ENCODE results near the gene WDR90. TPM values are rescaled to one million over a fixed set of nuclear protein-coding genes. Genes with fewer than 3 reads are reported as not detected.
"Not testable (repeated sequence)": the region's sequence is repeated elsewhere in the genome, so short reads cannot be mapped to it uniquely, and the experiment has no call there.

WDR90 gene
- total RNA-seq, 2 experiments from 2014 or later: 65.9 to 66.9 TPM

DNA sequence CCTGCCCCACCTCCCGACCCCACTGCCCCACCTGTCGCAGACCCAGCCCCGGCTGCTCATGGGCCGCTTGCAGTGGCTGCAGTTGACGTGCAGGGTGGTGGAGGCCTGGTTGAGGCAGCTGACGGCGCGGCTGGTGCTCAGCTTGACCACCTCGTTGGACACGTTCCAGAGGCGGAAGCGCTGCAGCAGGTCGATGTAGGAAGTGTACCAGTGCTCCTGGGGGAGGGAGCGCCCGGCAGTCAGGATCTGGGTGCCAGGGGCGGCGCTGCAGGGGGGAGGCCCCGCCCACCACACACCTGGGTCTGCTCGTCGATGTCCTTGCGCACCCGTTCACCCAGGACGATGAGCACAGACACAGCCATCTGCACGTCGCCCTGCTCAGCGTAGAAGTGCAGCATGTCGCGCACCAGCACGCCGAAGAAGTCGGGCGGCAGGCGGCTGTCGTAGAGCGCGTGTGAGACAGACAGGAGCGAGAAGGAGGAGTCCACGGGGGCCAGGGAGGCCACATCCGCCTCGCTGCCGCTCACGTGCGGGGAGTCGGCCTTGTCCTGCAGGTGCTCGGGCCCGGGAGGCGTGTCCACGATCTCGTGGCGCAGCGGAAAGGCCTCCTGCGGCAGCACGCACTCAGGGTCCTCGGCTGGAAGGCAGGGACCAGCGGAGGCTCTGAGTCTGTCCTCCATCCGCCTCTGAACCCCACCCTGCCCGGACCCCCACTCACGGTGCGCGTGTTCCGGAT is 36.0 kb downstream of the WDR90 start:
- H3K27me3 Mint-ChIP-seq (ENCODE audit: low read depth): no peaks in the 10 kb centered on the region
- intact Hi-C loops (cut with micrococcal nuclease): loop anchor here (2.0 to 5.0 kb wide), 3 partner anchors 37 to 158 kb away; partner anchors contain the start of genes ANTKMT, CAPN15 and METTL26
- H3K9me3 Mint-ChIP-seq: no peaks in the 10 kb centered on the region
- peaks cover 48% of the 10 kb centered on the region for H3K4me1 Mint-ChIP-seq (ENCODE audit: low read depth)
- CTCF ChIA-PET: no interaction called here
- H3K4me3 Mint-ChIP-seq: no peak overlapping the region
- DNase-seq: no peak
- H3K27ac Mint-ChIP-seq: no peak overlapping the region
- H3K36me3 Mint-ChIP-seq (ENCODE audit: low read depth): peaks cover 12% of the 10 kb centered on the region

DNA sequence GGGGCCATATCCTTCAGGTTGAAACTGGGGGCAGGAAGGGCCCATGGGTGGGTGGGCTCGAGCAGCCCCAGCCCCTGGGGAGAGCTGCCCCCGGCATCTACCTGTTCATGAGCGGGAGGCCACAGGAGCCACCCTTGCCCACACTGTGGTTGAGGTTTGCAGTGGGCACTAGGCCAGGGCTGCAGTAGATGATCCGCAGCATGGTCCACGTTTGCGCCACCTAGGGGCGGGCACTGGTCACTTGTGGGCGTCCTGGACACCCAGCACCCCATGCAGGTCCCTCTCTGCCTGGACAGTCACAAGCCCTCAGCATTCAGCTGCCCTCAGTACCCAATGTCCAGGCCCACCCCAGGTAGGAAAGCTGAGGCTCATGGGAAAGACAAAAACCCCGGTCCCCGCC is 36.8 kb downstream of the WDR90 start:
- peaks cover 12% of the 10 kb centered on the region for H3K36me3 Mint-ChIP-seq (ENCODE audit: low read depth)
- H3K4me3 Mint-ChIP-seq: peak overlapping the region; percentile 29
- DNase-seq: no peak
- intact Hi-C loops (cut with micrococcal nuclease): loop anchor here (2.0 kb wide), 1 partner anchor 49 kb away; the partner anchor contains the start of gene METTL26
- no peaks in the 10 kb centered on the region for H3K27me3 Mint-ChIP-seq (ENCODE audit: low read depth)
- CTCF ChIA-PET: no interaction called here
- H3K9me3 Mint-ChIP-seq: no peaks in the 10 kb centered on the region
- H3K27ac Mint-ChIP-seq: no peak overlapping the region
- peaks cover 53% of the 10 kb centered on the region for H3K4me1 Mint-ChIP-seq (ENCODE audit: low read depth)

DNA sequence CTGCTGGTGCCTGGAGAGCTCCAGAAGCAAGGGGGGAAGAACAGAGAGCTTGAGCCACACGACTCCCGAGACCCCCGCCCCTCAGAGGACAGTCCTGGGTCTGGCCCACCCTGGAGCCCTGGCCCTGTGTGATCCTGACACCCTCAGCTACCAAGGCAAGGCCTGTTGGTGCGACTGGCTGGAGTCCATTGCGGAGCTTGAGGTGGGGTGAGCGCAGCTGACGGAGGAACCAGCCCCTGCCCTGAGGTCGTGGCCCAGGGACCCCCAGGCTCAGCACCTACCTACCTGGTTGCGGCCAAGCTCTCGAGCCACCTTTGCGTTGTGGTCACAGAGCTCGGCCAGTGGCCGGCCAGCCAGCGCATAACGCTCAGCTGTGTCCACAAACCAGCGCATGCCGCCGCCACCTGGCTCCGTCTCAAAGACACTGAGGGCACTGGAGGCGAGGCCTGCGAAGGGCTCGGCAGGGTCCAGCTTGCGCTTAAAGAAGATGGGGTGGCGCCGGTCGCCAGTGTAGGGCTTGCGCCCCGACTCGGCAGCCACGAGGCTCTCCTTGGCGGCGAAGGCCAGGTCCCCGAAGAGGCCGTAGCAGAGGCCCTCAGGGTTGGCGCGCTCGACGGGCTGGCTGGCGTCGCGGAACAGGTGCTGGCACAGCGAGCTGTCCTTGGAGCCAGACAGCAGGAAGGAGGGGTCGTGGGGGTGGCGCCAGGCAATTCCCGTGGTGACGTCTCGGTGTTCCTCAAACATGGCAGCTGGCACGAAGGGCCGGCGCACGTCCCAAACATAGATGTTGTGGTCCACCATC is 37.5 kb downstream of the WDR90 start:
- CTCF ChIA-PET: no interaction called here
- intact Hi-C loops (cut with micrococcal nuclease): no loop called here
- DNase-seq: no peak
- Mint-ChIP-seq H3K4me3 (no peak overlapping the region), H3K4me1 (ENCODE audit: low read depth) (peaks cover 48% of the 10 kb centered on the region), H3K27ac (no peak overlapping the region), H3K36me3 (ENCODE audit: low read depth) (peaks cover 10% of the 10 kb centered on the region), H3K9me3 (no peaks in the 10 kb centered on the region), H3K27me3 (ENCODE audit: low read depth) (no peaks in the 10 kb centered on the region)

DNA sequence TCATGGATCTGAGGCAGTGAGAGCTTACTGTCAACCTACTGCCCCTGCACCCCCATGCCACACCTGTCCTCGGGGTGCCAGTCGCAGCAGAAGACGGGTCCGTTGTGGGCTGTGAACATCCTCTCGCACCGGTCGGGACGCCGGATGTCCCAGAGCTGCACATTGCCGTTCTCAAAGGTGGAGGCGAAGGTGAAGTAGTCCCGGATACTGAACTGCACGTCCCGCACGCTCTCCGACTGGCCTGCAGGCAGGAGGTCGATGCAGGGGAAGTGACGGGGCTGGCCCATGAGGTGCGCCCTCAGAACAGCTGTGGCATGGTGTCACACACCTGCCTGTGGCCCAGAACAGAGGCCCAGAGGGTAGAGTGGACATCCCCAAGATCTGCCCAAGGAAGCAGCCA is 38.3 kb downstream of the WDR90 start:
- Mint-ChIP-seq H3K36me3 (ENCODE audit: low read depth) (peaks cover 6% of the 10 kb centered on the region), H3K4me3 (no peak overlapping the region), H3K9me3 (no peaks in the 10 kb centered on the region), H3K4me1 (ENCODE audit: low read depth) (peaks cover 40% of the 10 kb centered on the region), H3K27me3 (ENCODE audit: low read depth) (no peaks in the 10 kb centered on the region), H3K27ac (no peak overlapping the region)
- intact Hi-C loops (cut with micrococcal nuclease): no loop called here
- DNase-seq: no peak
- CTCF ChIA-PET: no interaction called here

DNA sequence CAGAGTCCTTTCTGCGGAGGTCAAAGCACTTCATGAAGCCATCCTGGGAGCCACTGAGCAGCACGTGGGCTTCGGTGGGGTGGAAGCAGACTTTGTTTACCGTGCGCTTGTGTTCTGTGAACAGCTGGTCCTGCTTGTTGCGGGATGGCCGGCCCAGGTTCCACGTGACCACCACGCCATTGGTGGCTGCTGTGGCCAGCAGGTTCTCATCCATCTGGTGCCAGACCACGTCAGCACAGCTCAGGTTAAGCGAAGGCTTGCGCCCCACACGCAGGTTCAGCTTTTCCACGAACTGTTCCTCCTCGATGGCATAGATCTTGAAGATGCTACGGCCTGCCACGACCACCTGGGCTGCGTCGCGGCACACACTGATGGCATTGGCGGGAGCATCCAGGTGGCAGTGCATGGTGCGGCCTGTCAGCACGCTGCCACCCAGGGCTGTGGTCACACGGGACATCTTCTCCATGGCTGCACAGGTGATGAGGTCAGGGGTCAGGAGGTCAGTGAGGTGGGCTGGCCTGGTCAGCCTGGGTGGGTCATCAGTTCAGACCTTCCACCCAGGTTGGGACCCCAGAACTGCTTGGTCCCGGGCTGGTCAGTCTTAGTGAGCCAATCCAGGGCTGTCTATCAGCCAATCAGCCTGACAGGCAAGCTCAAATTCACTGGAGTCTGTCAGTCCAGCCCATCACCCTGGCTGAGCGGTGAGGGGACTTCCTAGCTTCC is 40.2 kb downstream of the WDR90 start:
- peak overlapping the region; percentile 86 for H3K4me3 Mint-ChIP-seq
- intact Hi-C loops (cut with micrococcal nuclease): no loop called here
- no peaks in the 10 kb centered on the region for H3K27me3 Mint-ChIP-seq (ENCODE audit: low read depth)
- no peak for DNase-seq
- H3K36me3 Mint-ChIP-seq (ENCODE audit: low read depth): peaks cover 1% of the 10 kb centered on the region
- H3K4me1 Mint-ChIP-seq (ENCODE audit: low read depth): peaks cover 31% of the 10 kb centered on the region
- peak overlapping the region; percentile 79 for H3K27ac Mint-ChIP-seq
- CTCF ChIA-PET: interaction anchor here (0.6 to 1.6 kb wide), 4 partner anchors 13 to 117 kb away, joined by 3 to 4 read pairs (median 3); no protein-coding TSS in a partner anchor
- no peaks in the 10 kb centered on the region for H3K9me3 Mint-ChIP-seq

DNA sequence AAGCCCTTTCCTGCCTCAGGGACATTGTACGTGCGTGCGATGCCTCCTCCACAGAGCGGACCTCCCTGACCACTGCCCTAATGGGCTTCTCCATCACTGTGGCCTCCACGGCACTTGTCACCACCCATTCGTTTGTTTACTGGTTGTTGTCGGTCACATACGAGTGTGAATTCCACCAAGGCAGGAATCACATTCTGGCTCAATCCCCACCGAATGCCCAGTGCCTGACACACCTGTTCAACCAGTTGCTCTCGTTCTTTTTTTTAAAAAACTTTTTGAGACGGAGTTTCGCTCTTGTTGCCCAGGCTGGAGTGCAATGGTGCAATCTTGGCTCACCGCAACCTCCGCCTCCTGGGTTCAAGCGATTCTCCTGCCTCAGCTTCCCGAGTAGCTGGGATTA is 42.1 kb downstream of the WDR90 start:
- H3K27ac Mint-ChIP-seq, CTCF ChIA-PET: not testable (repeated sequence)

DNA sequence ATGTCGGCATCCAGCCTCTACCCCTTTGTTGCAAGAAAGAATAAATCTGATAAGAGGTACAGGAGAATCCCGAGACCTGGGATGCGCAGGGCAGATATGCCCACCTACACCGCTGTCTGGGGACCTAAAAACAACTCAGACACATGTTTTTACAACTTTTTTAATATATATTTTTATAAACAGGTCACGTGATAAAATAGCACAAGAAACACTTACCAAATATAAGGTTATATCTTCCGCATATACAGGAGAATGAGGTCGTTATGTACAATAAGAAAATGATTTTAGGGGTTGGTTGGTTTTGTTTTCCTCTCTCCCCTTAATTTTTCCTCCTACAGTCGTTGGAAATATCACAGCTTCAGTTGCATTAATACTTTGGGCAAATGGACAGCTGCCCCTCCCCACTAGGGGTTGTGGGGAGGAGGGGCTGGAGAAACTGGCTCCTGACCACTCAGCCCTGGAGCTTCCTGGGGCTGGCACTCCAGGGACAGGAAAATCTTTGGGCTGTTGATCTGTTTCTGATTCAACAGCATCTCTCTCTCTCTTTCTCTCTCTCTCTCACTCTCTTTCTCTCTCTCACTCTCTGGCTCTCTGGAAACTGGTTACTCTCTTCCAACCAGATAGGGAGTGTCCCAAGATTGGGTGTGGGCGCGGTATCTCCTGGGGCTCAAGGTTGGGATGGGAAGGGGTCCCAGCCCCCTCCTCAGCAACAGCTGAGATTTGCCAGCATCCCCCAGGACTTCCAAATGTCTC is 43.4 kb downstream of the WDR90 start:
- Mint-ChIP-seq H3K9me3 (no peaks in the 10 kb centered on the region), H3K27me3 (ENCODE audit: low read depth) (no peaks in the 10 kb centered on the region), H3K4me1 (ENCODE audit: low read depth) (peaks cover 38% of the 10 kb centered on the region), H3K36me3 (ENCODE audit: low read depth) (peaks cover 1% of the 10 kb centered on the region), H3K27ac (no peak overlapping the region), H3K4me3 (no peak overlapping the region)
- no peak for DNase-seq
- intact Hi-C loops (cut with micrococcal nuclease): no loop called here
- CTCF ChIA-PET: no interaction called here

More for the DNA sequence above, 42.1 kb downstream of the WDR90 start:
- Mint-ChIP-seq H3K4me3 (peak overlapping the region; percentile 41), H3K4me1 (ENCODE audit: low read depth) (peaks cover 33% of the 10 kb centered on the region)
- intact Hi-C loops (cut with micrococcal nuclease); DNase-seq; H3K36me3 Mint-ChIP-seq (ENCODE audit: low read depth); H3K9me3 Mint-ChIP-seq; H3K27me3 Mint-ChIP-seq (ENCODE audit: low read depth): not testable (repeated sequence)

DNA sequence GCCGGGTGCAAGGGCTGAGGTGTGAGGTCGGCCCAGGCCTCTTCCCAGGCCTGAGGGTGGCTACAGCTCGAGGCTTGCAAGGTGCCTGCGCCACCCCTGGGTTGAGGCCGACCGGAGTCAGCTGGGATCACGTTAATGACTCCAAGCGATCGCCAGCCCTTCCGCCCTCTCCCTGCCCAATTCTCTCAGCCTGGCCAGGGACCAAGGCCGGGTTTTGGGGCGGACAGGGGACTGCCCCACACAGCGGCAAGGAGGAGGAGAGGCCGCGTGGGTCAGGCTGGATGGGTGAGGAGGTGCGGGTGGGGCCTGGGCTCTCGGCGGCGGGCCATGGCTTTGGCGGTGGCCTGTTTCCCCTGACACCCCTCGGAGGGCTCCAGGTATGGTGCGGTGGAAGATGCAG is 44.2 kb downstream of the WDR90 start:
- intact Hi-C loops (cut with micrococcal nuclease): no loop called here
- H3K27ac Mint-ChIP-seq: no peak overlapping the region
- no peaks in the 10 kb centered on the region for H3K36me3 Mint-ChIP-seq (ENCODE audit: low read depth)
- CTCF ChIA-PET: no interaction called here
- H3K4me3 Mint-ChIP-seq: peak overlapping the region; percentile 9
- H3K4me1 Mint-ChIP-seq (ENCODE audit: low read depth): peaks cover 35% of the 10 kb centered on the region
- no peak for DNase-seq
- H3K27me3 Mint-ChIP-seq (ENCODE audit: low read depth): no peaks in the 10 kb centered on the region
- no peaks in the 10 kb centered on the region for H3K9me3 Mint-ChIP-seq

DNA sequence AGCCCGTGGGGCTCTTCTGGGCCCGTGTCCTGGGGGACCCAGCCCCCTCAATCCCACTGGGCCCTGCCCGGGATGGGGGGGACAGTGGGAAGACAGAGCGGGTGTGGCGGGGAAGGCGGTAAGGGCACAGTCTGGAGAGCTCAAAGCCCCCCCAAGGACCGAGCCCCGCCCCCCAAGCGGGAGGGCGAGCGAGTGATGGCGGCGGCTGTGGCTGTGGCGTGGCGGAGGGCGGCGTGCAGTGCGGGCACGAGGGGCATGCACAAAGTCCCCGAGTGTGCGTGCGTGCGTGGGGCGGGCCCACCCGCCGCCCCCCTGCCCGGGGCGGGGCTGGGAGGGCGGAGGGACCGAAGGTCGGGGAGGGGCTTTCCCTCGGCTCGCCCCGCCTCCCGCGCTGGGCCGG is 44.6 kb downstream of the WDR90 start:
- intact Hi-C loops (cut with micrococcal nuclease): no loop called here
- no peaks in the 10 kb centered on the region for H3K27me3 Mint-ChIP-seq (ENCODE audit: low read depth)
- no peak overlapping the region for H3K4me3 Mint-ChIP-seq
- H3K4me1 Mint-ChIP-seq (ENCODE audit: low read depth): peaks cover 32% of the 10 kb centered on the region
- CTCF ChIA-PET: no interaction called here
- no peak for DNase-seq
- H3K9me3 Mint-ChIP-seq: no peaks in the 10 kb centered on the region
- H3K36me3 Mint-ChIP-seq (ENCODE audit: low read depth): no peaks in the 10 kb centered on the region
- no peak overlapping the region for H3K27ac Mint-ChIP-seq

DNA sequence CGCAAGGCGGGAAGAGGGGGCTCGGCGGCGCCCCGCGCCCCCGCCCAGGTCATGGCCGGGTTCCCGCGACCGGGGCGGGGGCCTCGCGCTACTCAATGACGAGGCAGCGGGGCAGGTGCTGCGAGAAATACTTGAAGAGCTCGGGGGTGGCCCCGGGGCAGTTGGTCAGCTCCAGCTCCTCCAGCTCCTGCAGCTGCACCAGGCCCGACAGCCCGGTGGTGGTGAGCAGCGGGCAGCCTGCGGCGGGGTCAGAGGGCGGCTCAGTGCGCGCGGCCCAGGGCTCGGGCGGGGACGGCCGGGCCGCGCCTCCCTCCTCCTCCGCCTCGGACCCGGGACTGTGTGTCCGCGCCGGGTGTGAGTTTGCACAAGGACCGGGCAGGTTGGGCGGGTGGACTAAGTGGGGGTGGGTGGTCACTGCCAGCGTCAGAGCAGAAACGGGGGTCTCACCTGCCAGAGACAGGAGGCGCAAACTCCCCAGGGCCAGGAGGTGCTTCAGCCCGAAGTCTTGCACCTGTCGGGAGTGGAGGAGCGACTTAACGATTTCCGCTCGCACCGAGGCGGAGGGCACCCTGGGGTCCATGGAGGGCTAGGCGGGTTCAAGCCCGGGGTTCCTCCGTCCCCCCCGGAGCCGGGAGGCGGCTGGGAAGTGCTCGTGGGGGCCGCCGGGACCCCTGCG is 45.2 kb downstream of the WDR90 start:
- Mint-ChIP-seq H3K27me3 (ENCODE audit: low read depth) (no peaks in the 10 kb centered on the region), H3K4me1 (ENCODE audit: low read depth) (peaks cover 27% of the 10 kb centered on the region), H3K9me3 (no peaks in the 10 kb centered on the region), H3K27ac (no peak overlapping the region), H3K4me3 (peak overlapping the region; percentile 62), H3K36me3 (ENCODE audit: low read depth) (no peaks in the 10 kb centered on the region)
- intact Hi-C loops (cut with micrococcal nuclease): no loop called here
- CTCF ChIA-PET: no interaction called here
- no peak for DNase-seq

DNA sequence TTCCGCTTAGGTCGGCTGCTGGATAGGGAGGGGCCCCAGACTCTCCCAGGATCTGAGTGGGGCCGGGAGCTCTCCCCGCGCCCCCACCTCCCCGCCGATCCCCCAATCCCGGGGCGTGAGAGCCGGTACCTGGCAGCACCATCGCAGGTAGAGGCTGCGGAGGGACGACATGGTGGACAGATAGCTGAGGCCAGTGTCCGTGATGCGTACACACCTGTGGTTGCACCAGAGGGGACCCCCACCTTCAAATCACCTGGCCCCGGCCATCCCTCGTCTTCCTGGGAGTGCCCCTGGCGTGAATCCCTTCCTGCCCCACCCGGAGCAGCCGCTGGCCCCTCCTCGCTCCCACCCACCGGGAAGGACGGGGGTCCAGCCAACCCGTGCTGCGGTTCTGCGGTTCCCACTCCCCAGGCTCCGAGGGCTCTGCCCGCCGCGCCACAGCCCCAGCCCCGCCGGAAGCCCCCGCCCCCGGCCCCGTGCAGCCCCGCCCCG is 45.7 kb downstream of the WDR90 start:
- no peak for DNase-seq
- intact Hi-C loops (cut with micrococcal nuclease): no loop called here
- no peaks in the 10 kb centered on the region for H3K9me3 Mint-ChIP-seq
- CTCF ChIA-PET: interaction anchor here (0.6 to 1.6 kb wide), 4 partner anchors 13 to 1969 kb away, joined by 3 to 4 read pairs (median 3); no protein-coding TSS in a partner anchor
- H3K27me3 Mint-ChIP-seq (ENCODE audit: low read depth): no peaks in the 10 kb centered on the region
- no peak overlapping the region for H3K27ac Mint-ChIP-seq
- no peaks in the 10 kb centered on the region for H3K36me3 Mint-ChIP-seq (ENCODE audit: low read depth)
- H3K4me3 Mint-ChIP-seq: peak overlapping the region; percentile 41
- H3K4me1 Mint-ChIP-seq (ENCODE audit: low read depth): peaks cover 24% of the 10 kb centered on the region

Data from activated naive CD4-positive, alpha-beta T cell treated with anti-CD3 and anti-CD28 coated beads for 36 hours (primary cell).